SK-MEL-5 (cell line): Measurements from ENCODE around the gene DTX2. TPM values are rescaled to one million over a fixed set of nuclear protein-coding genes. Genes with fewer than 3 reads are reported as not detected.
"Not testable (repeated sequence)": the region's sequence is repeated elsewhere in the genome, so short reads cannot be mapped to it uniquely, and the experiment has no call there.

Experiments
- DNase-seq: peaks from one replicate; pipeline ENCODE4 v3.0.0-alpha.2; 2016; ENCODE audit warnings: low read depth, low spot score
- in situ Hi-C: cut with HindIII; loops from 2 replicates; pipeline ENCODE4 v1.10.0; 2016; ENCODE audit warnings: low sequenced_read_pairs, high pct_unique_total_duplicates, low pct_unique_long_range_greater_than_20kb
- total RNA-seq: library from RNA; depleted of rRNA; stranded (reverse); fragments of >200 nt; shearing (Covaris generic); gene quantifications from 2 replicates; pipeline ENCODE4 v1.2.3, GENCODE V29; 2014

The DTX2 gene
- total RNA-seq, 1 experiment from 2014 or later: 12.8 TPM

DNA sequence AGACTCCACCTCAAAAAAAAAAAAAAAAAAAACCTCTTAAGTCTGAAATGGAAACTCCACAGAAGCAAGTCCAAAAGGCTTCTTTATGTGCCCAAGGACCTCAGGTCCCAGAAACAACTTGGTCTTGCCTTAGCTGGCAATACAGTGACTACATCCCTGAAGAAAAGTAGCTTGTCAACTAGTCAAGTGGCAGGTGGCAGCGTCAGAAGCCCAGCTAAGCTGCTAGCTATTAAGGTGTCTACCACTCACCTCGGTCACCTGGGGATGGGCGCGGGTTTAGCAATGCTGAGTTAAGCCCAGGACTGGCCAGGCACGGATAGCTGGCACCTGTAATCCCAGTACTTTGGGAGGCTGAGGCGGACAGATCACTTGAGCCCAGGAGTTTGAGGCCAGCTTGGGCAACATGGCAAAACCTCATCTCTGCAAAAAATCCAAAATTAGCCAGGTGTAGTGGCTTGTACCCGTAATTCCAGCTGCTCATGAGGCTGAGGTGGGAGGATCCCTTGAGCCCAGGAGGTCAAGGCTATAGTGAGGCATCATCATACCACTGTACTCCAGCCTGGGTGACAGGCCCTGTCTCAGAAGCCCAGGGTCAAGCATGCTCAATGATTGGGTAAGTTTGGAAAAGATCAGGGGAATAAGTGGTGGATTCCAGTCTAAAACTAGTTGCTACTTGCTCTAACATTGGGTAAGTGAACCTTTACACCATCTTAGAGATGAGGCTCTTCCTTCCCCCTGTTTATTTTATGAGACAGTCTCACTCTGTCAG lies 22.2 kb upstream of the DTX2 start:
- in situ Hi-C loops: not testable (repeated sequence)

DNA sequence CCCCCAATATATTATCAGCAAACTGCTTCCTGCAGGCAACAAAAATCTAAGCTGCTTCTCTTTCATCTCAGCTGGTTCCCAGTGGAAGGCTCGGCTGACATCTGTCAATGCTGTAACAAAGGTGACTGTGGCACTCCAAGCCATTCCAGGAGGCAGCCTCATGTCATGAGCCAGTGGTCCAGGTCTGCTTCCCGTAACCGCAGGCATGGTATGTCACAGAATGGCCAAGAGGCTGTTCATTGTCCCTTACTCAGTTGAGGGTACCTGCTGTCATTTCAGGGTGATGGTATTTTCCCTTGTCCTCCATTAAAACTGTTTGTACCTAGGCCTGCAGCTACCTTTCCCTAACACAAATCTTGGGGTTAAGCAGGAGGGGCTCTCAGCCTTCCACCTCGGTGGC lies 21.1 kb upstream of the DTX2 start:
- in situ Hi-C loops, DNase-seq: not testable (repeated sequence)

More for the DNA sequence above, 22.2 kb upstream of the DTX2 start:
- not testable (repeated sequence) for DNase-seq

GRCh38 chr7:76441792-76442191 lies 19.7 kb upstream of the DTX2 start:
- DNase-seq, in situ Hi-C loops: not testable (repeated sequence)

DNA sequence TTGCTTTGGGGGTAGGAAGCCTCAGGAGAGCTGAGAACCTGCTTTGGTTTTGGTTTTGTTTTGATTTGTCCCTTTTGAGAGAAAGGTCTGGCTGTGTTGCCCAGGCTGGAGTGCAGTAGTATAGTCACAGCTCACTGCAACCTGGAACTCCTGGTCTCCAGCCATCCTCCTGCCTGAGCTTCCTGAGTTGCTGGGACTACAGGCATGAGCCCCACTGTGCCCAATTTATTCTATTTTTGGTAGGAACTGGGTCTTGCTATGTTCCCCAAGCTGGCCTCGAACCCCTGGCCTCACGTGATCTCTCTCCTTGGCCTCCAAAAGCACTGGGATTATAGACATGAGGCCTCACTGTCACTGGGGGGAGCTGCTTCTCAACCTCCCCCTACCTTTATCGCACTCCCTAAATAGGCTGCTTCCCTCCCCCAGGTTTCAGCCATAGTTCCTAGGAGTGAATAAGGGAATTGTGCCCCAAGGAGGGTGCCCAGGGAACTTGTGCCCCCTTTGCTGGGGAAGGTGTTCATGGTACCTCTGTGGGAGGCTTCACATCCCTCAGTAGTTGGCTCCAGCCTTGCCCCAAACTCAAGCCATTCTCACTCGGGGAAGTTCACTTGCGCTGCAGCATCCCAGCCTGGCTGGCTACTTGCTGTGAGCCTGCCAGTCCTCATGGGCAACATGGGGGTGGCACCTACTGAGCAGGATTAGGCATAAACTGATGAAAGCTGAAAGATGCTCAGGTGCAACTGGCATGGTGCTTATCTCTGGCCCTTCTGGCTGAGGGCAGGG lies 18.7 kb upstream of the DTX2 start:
- in situ Hi-C loops, DNase-seq: not testable (repeated sequence)

- DNase-seq, in situ Hi-C loops: not testable (repeated sequence)
Observed at GRCh38 chr7:76443846-76444245, 17.7 kb upstream of the DTX2 start.

GRCh38 chr7:76445577-76446008 lies 15.9 kb upstream of the DTX2 start:
- in situ Hi-C loops: not testable (repeated sequence)
- peak; percentile 52 for DNase-seq

DNA sequence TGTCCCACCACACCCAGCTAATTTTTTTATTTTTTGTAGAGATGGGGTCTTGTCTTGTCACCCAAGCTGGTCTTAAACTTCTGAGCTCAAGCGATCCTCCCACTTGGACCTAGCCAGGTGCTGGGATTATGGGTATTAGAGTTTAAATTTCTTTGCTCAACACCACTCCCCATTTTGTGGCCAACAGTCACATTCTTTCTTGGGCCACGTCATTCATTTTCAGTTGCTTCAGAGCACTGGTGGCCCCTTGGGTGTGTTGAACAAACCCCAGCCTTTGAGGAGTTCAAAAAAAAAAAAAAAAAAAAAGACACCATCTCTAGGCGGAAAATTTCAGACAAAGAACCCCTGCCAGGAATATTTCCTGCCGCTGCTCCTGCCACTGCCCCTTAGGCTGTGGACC lies 4.5 kb upstream of the DTX2 start:
- DNase-seq, in situ Hi-C loops: not testable (repeated sequence)

- DNase-seq, in situ Hi-C loops: not testable (repeated sequence)
Observed at GRCh38 chr7:76458504-76458903, 3.0 kb upstream of the DTX2 start.

DNA sequence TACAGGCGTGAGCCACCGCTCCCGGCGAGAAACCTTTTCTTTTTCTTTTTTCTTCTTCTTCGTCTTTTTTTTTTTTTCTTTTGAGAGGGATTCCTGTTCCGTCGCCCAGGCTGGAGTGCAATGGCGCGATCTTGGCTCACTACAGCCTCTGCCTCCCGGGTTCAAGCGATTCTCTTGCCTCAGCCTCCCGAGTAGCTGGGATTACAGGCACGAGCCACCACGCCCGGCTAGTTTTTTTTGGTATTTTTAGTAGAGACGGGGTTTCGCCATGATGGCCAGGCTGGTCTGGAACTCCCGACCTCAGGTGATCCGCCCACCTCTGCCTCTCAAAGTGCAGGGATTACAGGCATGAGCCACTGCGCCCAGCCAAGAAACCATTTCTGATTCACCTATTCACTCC lies 742 bp upstream of the DTX2 start:
- DNase-seq, in situ Hi-C loops: not testable (repeated sequence)

DNA sequence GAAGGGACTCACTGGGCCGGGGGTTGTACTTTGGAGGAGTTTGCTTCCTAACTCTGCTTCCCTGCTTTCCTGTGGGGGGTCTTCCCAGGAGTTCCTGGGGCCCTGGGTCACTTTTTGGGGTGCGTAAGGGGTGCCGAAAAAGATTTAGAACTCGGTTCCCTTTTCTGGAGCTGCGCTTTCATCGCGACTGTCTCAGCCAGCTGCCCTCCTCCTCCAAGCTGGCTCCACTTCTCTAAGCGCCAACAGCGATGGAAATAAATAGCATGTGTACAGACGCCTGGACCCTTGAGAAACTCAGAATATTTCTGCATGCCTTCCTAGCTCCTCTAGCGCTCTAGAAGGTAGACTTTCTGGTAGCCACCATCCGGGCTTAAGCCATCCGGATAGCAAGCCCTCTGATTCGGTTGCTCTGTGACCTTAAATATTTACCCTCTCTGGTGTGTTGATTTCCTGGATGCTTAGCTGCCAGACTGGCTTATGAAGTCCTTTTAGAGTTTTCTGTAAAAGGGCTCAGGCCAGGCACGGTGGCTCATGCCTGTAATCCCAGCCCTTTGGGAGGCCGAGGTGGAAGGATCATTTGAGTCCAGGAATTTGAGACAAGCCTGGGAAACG lies 868 bp downstream of the DTX2 start:
- in situ Hi-C loops, DNase-seq: not testable (repeated sequence)

DNA sequence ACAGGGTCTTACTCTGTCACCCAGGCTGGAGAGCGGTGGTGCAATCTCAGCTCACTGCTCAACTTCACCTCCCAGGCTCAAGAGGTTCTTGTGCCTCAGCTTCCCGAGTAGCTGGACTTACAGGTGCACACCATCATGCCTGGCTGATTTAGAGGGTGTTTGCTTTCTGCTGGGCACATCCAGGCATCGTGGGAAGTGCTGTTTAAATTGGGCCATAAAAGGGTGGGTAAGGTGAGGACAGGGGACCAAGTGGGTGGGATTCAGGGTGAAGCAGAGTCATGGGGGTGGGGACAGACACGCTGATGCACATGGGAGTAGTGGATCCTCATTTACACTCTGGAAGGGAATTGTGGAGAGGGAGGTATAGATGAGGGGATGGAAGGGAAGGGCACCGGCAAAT lies 3.5 kb downstream of the DTX2 start:
- DNase-seq, in situ Hi-C loops: not testable (repeated sequence)

DNA sequence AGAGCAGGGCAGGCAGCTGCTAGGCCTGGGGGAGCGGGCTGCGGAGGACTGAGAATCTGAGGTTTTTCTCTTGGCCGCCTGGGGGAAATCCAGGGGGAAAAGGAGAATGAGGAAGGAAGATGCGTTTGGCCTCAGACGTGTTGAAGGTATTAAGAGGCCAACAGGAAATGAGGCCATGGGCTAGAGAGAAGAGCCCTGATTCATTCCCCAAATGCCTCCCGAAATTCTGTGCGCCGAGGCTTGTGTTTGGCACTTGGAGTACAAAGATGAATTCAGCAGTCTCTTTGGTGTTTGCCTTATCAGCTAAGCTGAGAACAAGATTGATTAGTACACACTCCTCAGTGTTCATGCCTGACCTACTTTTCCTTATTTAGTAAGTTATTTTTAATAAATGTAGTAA lies 4.4 kb downstream of the DTX2 start:
- in situ Hi-C loops, DNase-seq: not testable (repeated sequence)

DNA sequence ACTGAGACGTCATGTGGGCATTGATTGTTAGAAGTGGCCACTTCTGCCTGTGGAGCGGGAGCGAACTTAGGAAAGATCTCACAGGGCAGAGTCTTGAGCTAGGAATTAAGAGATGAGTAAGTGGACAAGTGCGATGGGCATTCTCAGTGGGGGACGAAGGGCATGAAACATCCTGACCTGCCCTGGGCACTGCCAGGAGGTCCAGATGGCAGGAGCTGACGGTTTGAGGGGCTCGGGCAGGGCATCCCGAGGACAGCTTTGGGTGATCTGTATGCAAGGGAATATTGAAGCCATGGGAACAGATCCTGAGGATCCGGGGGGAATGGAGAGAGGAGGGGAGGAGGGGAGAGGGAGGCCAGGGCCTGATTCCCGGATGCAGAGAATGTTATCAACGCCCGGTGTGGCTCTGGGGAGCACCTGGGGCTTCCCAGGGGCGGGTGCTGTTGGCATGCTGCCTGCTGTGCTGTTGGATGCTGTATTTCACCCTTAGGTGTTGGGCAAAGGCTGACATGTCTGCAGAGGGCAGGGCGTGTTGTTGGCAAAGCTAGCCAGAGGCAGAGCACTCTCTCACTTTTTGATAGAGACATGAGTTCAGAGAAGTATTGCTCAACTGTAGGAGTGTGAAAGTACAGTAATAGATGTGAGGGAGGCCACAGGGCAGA lies 6.4 kb downstream of the DTX2 start:
- in situ Hi-C loops, DNase-seq: not testable (repeated sequence)

DNA sequence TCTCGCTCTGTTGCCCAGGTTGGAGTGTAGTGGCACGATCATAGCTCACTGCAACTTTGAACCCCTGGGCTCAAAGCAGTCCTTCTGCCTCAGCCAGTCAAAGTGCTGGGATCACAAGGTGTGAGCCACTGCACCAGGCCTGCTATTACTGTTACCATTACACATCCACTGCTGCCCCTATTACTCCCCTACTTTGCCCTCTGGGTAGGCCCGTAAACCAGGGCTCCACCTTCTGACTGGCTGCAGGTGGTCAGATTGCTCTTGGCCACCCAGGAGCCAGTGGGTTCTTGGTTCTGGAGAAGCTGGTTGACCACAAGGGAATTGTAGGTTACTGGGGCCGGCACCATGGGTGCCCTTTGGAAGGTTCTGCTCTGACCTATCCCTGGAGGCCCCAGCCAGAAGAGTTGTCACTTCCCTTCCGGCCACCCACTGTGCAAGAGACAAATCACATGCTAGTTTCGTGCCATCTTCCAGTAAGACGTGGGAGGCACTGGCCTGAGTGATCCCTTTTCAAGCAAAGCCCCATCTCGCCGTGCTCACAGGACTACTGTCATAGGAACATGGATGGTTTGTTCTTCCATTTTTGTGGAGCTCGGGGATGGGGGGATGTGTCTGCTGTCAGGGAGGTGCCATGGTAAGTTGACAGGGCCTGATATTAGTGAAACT lies 10.2 kb downstream of the DTX2 start:
- in situ Hi-C loops: not testable (repeated sequence)
- DNase-seq: peak; percentile 27

- DNase-seq, in situ Hi-C loops: not testable (repeated sequence)
Observed at GRCh38 chr7:76473097-76473496, 11.6 kb downstream of the DTX2 start.

DNA sequence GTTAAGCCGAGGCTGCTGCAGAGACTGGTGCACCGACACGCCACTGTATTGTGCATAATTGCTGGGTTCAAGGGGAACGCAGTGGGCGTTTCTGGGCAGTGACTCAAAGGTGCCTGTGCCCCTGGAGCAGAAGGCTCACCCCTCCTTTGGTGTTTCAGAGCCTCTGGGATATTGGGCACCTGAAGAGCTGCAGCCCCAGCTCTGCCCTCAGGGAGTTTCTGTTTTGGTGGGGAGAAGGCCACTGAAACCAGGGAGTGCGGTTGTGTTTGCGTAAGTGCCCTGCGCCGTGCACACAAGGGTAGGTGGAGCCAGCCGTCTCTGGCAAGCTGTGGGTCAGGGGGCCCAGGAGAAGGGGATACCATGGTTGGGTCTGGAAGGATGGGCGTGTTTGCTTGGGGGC lies 14.8 kb downstream of the DTX2 start:
- in situ Hi-C loops, DNase-seq: not testable (repeated sequence)
